LNCAP (cell line): Measurements from ENCODE around the gene SPTB.

ENCODE experiments used
- TF ChIP-seq, protein P1 (sequence below): fragments of 450-650 bp; IDR thresholded peaks from 2 replicates; pipeline ENCODE4 v1.5.1; 2017; ENCODE audit warnings: mild to moderate bottlenecking

The SPTB gene

DNA sequence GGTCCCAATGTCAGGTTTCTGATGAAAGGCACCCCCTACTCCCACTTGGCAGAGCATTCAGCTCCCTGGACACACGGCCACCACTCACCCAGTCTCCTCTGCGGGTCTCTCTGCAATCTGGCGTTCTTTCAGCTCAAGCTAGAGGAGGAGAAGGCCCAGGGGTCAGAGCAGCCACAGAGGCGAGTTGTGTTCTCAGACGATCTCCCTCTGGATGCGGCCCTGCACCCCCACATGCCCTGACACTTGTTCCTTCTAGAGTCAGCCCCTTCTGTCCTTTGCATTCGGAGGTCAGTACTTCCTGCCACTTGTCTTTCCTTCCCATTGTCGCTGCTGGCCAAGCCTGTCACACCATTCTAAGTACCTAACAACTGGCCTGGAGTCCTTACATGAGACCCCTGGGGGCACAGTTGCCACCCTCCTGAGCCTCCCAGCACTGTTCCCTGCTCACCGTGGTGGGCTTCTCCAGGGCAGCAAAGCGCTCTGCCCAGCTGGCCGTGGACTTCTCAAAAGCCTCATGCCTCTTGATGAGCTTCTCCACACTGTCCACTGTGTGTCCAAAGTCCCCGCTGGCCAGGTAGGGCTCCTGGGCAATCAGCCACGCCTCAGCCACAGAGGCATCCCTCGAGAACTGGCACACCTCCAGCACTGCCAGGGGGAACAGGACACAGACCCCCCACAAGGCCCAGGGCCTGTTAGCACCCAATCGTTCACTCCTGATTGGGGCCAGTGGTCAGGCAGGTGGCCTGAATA, 112.3 kb downstream of the SPTB start:
- TF ChIP-seq, protein P1, sequence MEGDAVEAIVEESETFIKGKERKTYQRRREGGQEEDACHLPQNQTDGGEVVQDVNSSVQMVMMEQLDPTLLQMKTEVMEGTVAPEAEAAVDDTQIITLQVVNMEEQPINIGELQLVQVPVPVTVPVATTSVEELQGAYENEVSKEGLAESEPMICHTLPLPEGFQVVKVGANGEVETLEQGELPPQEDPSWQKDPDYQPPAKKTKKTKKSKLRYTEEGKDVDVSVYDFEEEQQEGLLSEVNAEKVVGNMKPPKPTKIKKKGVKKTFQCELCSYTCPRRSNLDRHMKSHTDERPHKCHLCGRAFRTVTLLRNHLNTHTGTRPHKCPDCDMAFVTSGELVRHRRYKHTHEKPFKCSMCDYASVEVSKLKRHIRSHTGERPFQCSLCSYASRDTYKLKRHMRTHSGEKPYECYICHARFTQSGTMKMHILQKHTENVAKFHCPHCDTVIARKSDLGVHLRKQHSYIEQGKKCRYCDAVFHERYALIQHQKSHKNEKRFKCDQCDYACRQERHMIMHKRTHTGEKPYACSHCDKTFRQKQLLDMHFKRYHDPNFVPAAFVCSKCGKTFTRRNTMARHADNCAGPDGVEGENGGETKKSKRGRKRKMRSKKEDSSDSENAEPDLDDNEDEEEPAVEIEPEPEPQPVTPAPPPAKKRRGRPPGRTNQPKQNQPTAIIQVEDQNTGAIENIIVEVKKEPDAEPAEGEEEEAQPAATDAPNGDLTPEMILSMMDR, result no peak

DNA sequence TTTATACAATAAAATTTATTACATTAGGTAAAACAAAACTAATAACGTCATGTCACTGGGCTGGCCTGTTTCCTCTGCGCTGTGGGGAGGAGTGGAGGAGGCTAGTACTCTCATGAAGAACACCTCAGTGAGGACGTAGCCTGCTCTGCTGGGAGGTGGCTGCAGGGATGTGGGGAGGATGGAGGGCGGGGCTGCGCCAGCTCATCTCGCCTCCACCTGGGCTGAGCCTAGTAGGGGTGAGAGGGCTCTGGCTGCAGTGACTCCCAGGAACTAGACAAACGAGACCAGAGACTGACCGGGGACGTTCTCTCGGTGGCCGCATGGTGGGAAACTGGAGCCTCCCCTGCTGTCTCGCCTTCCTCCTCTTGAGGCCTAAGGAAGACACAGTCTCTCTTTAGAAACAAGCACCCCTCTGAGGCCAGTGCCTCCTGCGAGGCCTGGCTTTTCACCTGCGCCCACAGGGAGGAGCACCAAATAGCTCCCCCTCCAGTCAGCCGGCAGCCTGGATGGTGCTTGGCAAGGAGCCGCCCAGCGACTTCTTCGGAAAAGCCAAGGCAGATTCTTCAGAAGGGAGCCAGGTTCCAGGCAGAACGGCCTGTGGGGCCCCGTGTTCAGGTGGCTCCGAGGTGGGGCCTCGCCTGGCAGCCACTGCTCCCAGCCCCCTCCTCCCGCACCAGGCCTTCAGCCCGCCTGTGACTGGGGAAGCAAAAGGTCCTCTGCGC, 113.1 kb downstream of the SPTB start:
- TF ChIP-seq, protein P1, result no peak

DNA sequence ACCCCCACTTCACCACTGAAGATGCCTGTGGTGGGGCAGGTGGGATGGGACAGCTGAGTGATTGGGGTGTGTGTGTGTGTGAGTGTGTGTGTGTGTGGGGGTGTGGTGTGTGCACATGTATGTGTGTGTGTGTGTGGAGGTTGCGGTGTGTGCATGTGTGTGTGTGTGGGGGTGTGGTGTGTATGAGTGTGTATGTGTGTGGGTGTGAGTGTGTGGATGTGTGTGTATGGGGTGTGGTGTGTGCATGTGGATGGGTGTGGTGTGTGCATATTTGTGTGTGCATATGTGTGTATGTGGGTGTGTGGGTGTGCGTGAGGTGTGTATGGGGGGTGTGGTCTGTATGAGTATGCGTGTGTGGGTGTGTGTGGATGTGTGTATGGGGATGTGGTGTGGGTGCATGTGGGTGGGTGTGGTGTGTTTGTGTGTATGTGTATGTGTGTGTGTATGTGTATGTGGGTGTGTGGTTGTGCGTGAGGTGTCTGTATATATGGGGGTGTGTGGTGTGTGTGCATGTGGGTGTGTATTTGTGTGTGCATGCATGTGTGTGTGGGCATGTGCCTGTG, 113.9 kb downstream of the SPTB start:
- TF ChIP-seq, protein P1, result no peak

DNA sequence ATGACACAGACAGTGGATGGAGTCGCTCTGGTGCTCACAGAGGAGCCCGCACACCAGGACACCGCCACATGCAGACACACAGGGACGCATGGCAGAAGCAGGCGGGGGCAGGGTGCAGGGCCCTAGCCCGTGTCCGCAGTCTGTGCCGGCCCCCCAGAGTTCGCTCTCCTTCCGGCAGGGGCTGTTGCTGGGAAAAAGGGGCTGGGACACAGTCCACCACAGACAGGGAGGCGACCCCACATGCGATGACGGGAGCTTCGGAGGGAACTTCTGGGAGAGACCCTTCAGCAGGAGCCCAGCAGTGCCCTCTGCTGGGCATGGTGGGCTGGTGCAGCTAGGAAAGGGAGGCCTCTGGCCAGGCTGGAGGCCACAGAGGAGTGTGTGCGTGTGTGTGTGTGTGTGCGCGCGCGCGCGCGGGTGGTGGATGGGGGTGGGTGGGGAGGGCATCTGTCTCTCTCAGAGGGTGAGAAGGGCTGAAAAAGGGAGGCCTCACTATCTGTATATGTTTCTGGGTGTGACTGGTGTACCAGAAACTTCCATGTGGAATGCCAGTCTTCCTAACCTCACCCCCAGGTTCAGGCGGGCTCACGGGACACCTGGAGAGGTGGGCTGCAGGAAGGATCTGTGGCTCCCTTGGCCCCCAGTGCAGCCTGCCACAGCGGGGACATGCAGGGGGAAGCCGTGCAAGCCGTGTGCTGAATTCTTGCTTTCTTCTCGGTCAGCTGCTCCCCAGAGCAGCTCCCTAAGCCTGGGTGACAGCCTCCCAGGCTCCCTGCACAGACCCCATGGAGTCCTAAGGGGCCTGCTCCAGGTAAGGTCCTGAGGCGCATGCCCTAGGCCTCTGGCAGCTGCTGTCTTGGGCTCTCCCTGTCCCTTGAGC, 114.8 kb downstream of the SPTB start:
- TF ChIP-seq, protein P1, result peak; percentile 91

DNA sequence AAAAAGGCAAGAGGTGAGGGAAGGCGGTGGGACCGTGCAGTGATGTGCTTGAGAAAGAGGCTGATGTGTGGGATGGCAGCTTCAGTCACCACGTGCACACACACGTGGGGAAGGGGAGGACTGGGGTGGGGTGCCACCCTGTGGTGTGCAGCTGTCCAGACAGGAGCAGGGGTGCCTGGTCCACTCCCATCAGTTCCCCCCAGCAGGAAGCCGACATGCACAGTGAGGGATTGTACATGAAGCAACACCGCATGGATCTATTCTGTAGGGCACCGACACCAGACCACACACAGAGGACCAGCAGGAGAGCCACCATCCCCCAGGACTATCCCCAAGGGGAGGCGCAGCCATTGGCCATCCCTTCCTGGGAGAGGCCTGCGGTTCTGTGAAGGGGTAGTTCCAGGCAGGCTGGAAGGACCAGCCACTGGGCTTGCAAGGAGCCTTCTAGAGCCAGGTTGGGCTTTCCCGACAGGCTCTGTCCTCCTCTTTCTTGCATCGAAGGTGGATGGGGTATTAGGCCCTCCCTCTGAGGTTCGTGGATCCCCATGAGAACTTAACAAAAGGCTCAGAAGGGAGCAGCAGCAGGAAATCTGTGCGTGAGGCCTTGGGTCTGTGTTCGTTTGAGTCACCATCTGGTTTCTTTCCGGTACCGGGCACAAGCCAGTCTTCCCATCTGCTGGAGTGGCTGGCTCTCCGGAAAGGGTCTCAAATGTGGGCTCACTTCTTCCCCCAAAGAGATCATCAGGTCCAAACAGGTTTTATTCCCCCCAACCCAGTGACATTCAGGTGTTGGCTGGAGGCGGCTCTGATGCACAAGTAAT, 115.7 kb downstream of the SPTB start:
- TF ChIP-seq, protein P1, result no peak

DNA sequence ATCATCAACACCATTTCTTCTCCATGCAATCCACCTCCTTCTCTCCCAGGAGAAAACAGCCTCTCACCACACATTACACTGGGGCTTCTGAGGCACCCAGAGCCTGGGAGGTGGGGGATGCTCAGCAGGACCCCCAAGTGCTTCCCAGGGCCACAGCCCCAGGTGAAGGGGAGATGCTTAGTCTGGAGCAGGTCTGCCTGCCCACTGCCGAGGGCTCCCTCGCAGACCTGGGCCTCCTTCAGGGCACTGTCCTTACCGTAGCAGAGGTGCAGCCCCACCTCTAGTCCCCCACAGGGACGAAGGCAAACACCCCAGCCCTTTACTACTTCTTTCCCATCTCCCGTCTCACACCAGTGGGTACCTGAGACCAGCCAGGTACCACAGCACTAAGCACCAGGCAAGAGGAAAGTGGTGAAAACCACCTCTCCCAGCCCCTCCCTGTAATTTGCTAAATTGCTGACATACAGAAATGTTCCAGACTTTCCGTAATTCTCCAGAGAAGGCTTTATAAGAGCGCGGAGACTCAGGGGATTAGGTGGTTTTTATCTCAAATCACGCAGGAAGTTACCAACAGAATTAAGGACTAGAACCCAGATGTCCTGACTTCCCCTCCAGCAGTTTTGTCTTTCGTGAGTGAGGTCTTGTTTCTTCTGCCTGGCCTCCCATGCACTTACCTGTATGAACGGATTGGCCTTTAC, 116.5 kb downstream of the SPTB start:
- TF ChIP-seq, protein P1, result no peak
